ENCODE measurements around the gene EBI3.

Gene EBI3

DNA sequence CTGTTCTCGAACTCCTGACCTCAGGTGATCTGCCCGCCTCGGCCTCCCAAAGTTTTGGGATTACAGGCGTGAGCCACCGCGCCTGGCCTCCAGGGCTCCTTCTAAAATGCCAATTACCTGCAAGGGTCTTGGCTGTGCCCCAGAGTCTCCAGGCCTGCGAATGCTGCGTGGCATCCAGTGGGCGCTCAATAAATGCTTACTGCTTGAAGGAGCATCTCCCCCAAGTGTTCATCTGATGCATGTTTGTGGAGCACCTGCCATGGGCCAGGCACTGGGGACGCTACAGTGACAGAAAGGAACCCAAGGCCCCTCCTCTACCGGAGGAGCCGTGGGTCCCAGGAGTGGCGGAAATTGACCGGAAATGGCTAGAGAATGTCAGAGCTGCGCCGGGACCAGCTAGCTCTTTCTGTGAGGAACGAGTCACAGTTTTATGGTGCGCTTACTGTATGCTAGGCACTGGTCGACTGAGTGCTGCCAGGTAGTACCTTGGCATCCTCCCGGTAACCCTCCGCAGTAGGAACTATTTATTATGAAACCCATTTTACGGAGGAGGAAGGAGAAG is 32.7 kb upstream of the EBI3 start:
- H3K27me3 ChIP-seq (replicated peaks in 2 of 5; ENCODE audit: control insufficient read depth in 4 of 5, insufficient read depth in 5 of 5, low read length in 4 of 5) = peaks cover 4 to 53% (median 15%) of the 10 kb centered on the region in 5 experiments
- peaks cover 0 to 3% (median 0%) of the 10 kb centered on the region in 5 experiments for H3K9me3 ChIP-seq (ENCODE audit: control extremely low read depth in 1 of 5, control insufficient read depth in 4 of 5, insufficient read depth in 2 of 5, low read depth in 1 of 5, low read length in 4 of 5)
- DNase-seq = no peak
- ChIA-PET POLR2A (no interaction called here), CTCF (interaction anchor here (1.7 kb wide), 1 partner anchor 9 kb away, joined by 6 read pairs; no protein-coding TSS in a partner anchor)
- no peak overlapping the region for H3K4me3 ChIP-seq (ENCODE audit: control insufficient read depth in 1 of 7, extremely low read depth in 1 of 7, insufficient read depth in 4 of 7, low read depth in 2 of 7, low read length in 6 of 7)
- no peaks in the 10 kb centered on the region for H3K36me3 ChIP-seq (ENCODE audit: control insufficient read depth in 4 of 4, insufficient read depth in 4 of 4, low read length in 3 of 4)
- H3K27ac ChIP-seq (ENCODE audit: insufficient read depth in 1 of 2, low read depth in 1 of 2, low read length in 2 of 2, poor library complexity in 1 of 2, severe bottlenecking in 2 of 2) = no peak overlapping the region
- H3K4me1 ChIP-seq (ENCODE audit: control extremely low read depth in 1 of 4, control insufficient read depth in 4 of 4, insufficient read depth in 4 of 4, low read length in 3 of 4) = peaks cover 0 to 3% (median 0%) of the 10 kb centered on the region in 4 experiments
- WGBS (ENCODE audit: insufficient coverage) = 85% methylated on average over 22 of the region's 22 CpGs

- ChIA-PET POLR2A (no interaction called here), CTCF (interaction anchor here (1.7 kb wide), 1 partner anchor 10 kb away, joined by 6 read pairs; no protein-coding TSS in a partner anchor)
- Histone ChIP-seq H3K4me3 (ENCODE audit: control insufficient read depth in 1 of 7, extremely low read depth in 1 of 7, insufficient read depth in 4 of 7, low read depth in 2 of 7, low read length in 6 of 7) (no peak overlapping the region), H3K27me3 (replicated peaks in 2 of 5; ENCODE audit: control insufficient read depth in 4 of 5, insufficient read depth in 5 of 5, low read length in 4 of 5) (peaks cover 4 to 57% (median 15%) of the 10 kb centered on the region in 5 experiments), H3K36me3 (ENCODE audit: control insufficient read depth in 4 of 4, insufficient read depth in 4 of 4, low read length in 3 of 4) (no peaks in the 10 kb centered on the region), H3K27ac (ENCODE audit: insufficient read depth in 1 of 2, low read depth in 1 of 2, low read length in 2 of 2, poor library complexity in 1 of 2, severe bottlenecking in 2 of 2) (no peak overlapping the region), H3K4me1 (ENCODE audit: control extremely low read depth in 1 of 4, control insufficient read depth in 4 of 4, insufficient read depth in 4 of 4, low read length in 3 of 4) (peaks cover 0 to 3% (median 0%) of the 10 kb centered on the region in 4 experiments), H3K9me3 (ENCODE audit: control extremely low read depth in 1 of 5, control insufficient read depth in 4 of 5, insufficient read depth in 2 of 5, low read depth in 1 of 5, low read length in 4 of 5) (peaks cover 0 to 3% (median 0%) of the 10 kb centered on the region in 5 experiments)
- 84% methylated on average over 5 of the region's 5 CpGs for WGBS (ENCODE audit: insufficient coverage)
- DNase-seq = no peak
These were observed 32.1 kb upstream of the EBI3 start for GRCh38 chr19:4197228-4197624.

- H3K4me1 ChIP-seq (ENCODE audit: control extremely low read depth in 1 of 4, control insufficient read depth in 4 of 4, insufficient read depth in 4 of 4, low read length in 3 of 4) = peaks cover 0 to 3% (median 0%) of the 10 kb centered on the region in 4 experiments
- ChIA-PET POLR2A (no interaction called here), CTCF (interaction anchor here (1.7 kb wide), 1 partner anchor 10 kb away, joined by 6 read pairs; no protein-coding TSS in a partner anchor)
- peak in 2 of 3 donors; percentile 48 to 79 for DNase-seq
- H3K9me3 ChIP-seq (ENCODE audit: control extremely low read depth in 1 of 5, control insufficient read depth in 4 of 5, insufficient read depth in 2 of 5, low read depth in 1 of 5, low read length in 4 of 5) = peaks cover 0 to 3% (median 0%) of the 10 kb centered on the region in 5 experiments
- H3K27ac ChIP-seq (ENCODE audit: insufficient read depth in 1 of 2, low read depth in 1 of 2, low read length in 2 of 2, poor library complexity in 1 of 2, severe bottlenecking in 2 of 2) = no peak overlapping the region
- 31% methylated on average over 35 of the region's 70 CpGs for WGBS (ENCODE audit: insufficient coverage)
- no peak overlapping the region for H3K4me3 ChIP-seq (ENCODE audit: control insufficient read depth in 1 of 7, extremely low read depth in 1 of 7, insufficient read depth in 4 of 7, low read depth in 2 of 7, low read length in 6 of 7)
- H3K36me3 ChIP-seq (ENCODE audit: control insufficient read depth in 4 of 4, insufficient read depth in 4 of 4, low read length in 3 of 4) = no peaks in the 10 kb centered on the region
- H3K27me3 ChIP-seq (replicated peaks in 2 of 5; ENCODE audit: control insufficient read depth in 4 of 5, insufficient read depth in 5 of 5, low read length in 4 of 5) = peaks cover 4 to 57% (median 15%) of the 10 kb centered on the region in 5 experiments
These were observed 31.5 kb upstream of the EBI3 start for GRCh38 chr19:4197625-4198466.

GRCh38 chr19:4198467-4199126 is 30.7 kb upstream of the EBI3 start:
- Histone ChIP-seq H3K27me3 (replicated peaks in 2 of 5; ENCODE audit: control insufficient read depth in 4 of 5, insufficient read depth in 5 of 5, low read length in 4 of 5) (peaks cover 4 to 57% (median 15%) of the 10 kb centered on the region in 5 experiments), H3K36me3 (ENCODE audit: control insufficient read depth in 4 of 4, insufficient read depth in 4 of 4, low read length in 3 of 4) (no peaks in the 10 kb centered on the region), H3K4me1 (ENCODE audit: control extremely low read depth in 1 of 4, control insufficient read depth in 4 of 4, insufficient read depth in 4 of 4, low read length in 3 of 4) (peaks cover 0 to 3% (median 0%) of the 10 kb centered on the region in 4 experiments), H3K4me3 (ENCODE audit: control insufficient read depth in 1 of 7, extremely low read depth in 1 of 7, insufficient read depth in 4 of 7, low read depth in 2 of 7, low read length in 6 of 7) (no peak overlapping the region), H3K9me3 (ENCODE audit: control extremely low read depth in 1 of 5, control insufficient read depth in 4 of 5, insufficient read depth in 2 of 5, low read depth in 1 of 5, low read length in 4 of 5) (peaks cover 0 to 3% (median 0%) of the 10 kb centered on the region in 5 experiments), H3K27ac (ENCODE audit: insufficient read depth in 1 of 2, low read depth in 1 of 2, low read length in 2 of 2, poor library complexity in 1 of 2, severe bottlenecking in 2 of 2) (no peak overlapping the region)
- peak in 1 of 3 donors; percentile 39 for DNase-seq
- WGBS (ENCODE audit: insufficient coverage) = 32% methylated on average over 6 of the region's 28 CpGs
- CTCF ChIA-PET = no interaction called here
- POLR2A ChIA-PET = no interaction called here

DNA sequence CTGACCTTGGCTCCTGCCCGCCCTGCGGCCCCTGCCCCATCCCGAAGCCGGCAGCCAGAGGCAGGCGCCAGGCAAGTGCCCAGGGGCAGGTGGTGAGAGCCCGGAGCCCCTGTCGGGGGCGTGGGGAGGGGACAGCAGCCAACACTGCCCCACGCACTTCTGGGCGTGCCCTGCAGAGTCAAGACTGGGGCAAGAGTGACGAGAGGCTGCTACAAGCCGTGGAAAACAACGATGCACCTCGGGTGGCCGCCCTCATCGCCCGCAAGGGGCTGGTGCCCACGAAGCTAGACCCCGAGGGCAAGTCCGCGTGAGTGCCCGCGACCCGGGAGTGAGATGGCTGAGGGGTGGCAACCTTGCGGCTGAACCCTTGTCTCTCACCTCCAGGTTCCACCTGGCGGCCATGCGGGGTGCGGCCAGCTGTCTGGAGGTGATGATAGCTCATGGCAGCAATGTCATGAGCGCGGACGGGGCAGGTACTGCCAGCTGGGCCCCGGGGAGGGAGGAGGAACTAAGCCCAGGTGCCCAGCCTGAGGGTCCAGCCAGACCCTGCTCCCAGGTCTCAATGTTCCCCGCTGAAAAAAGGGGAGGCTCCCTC is 29.5 kb upstream of the EBI3 start:
- CTCF ChIA-PET = interaction anchor here (1.4 to 2.4 kb wide), 3 partner anchors 13 to 214 kb away, joined by 5 to 9 read pairs (median 5); partner anchors contain the start of gene EEF2
- Histone ChIP-seq H3K36me3 (ENCODE audit: control insufficient read depth in 4 of 4, insufficient read depth in 4 of 4, low read length in 3 of 4) (no peaks in the 10 kb centered on the region), H3K27ac (ENCODE audit: insufficient read depth in 1 of 2, low read depth in 1 of 2, low read length in 2 of 2, poor library complexity in 1 of 2, severe bottlenecking in 2 of 2) (no peak overlapping the region), H3K27me3 (replicated peaks in 2 of 5; ENCODE audit: control insufficient read depth in 4 of 5, insufficient read depth in 5 of 5, low read length in 4 of 5) (peaks cover 4 to 50% (median 13%) of the 10 kb centered on the region in 5 experiments), H3K4me3 (ENCODE audit: control insufficient read depth in 1 of 7, extremely low read depth in 1 of 7, insufficient read depth in 4 of 7, low read depth in 2 of 7, low read length in 6 of 7) (no peak overlapping the region), H3K9me3 (ENCODE audit: control extremely low read depth in 1 of 5, control insufficient read depth in 4 of 5, insufficient read depth in 2 of 5, low read depth in 1 of 5, low read length in 4 of 5) (peaks cover 0 to 3% (median 0%) of the 10 kb centered on the region in 5 experiments), H3K4me1 (ENCODE audit: control extremely low read depth in 1 of 4, control insufficient read depth in 4 of 4, insufficient read depth in 4 of 4, low read length in 3 of 4) (peaks cover 0 to 3% (median 3%) of the 10 kb centered on the region in 4 experiments)
- POLR2A ChIA-PET = no interaction called here
- WGBS (ENCODE audit: insufficient coverage) = 84% methylated on average over 32 of the region's 33 CpGs
- no peak for DNase-seq

DNA sequence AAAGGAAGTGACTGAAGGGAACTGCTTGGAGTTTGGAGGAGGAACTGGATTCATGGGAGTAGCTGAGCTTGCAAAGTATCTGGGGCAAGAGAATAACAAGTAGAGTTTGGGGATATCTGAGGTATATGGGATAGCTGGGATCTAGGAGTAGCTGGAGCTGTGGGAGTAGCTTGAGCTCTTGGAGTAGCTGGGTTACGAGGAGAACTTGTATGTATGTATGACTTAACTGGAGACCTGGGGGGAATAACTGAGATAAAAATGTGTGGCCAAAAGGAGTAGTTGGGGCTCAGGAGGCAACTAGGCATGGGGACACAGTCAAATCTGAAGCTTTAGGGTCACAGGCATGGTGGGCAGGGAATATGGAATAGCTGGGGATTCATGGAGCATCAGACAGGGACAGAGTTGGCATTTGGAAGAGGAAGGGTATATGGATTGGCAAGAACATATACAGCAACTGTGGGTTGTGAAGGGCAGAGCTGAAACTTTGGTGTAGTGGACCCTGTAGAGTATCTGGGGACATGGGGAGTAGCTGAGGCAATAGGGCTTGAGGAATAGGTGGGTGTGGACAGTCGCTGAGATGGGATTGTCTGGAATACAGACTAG is 28.3 kb upstream of the EBI3 start:
- Histone ChIP-seq H3K36me3 (ENCODE audit: control insufficient read depth in 4 of 4, insufficient read depth in 4 of 4, low read length in 3 of 4) (no peaks in the 10 kb centered on the region), H3K27me3 (replicated peaks in 2 of 5; ENCODE audit: control insufficient read depth in 4 of 5, insufficient read depth in 5 of 5, low read length in 4 of 5) (peaks cover 4 to 46% (median 13%) of the 10 kb centered on the region in 5 experiments), H3K9me3 (ENCODE audit: control extremely low read depth in 1 of 5, control insufficient read depth in 4 of 5, insufficient read depth in 2 of 5, low read depth in 1 of 5, low read length in 4 of 5) (peaks cover 0 to 3% (median 0%) of the 10 kb centered on the region in 5 experiments), H3K4me1 (ENCODE audit: control extremely low read depth in 1 of 4, control insufficient read depth in 4 of 4, insufficient read depth in 4 of 4, low read length in 3 of 4) (peaks cover 0 to 3% (median 3%) of the 10 kb centered on the region in 4 experiments), H3K27ac (ENCODE audit: insufficient read depth in 1 of 2, low read depth in 1 of 2, low read length in 2 of 2, poor library complexity in 1 of 2, severe bottlenecking in 2 of 2) (no peak overlapping the region), H3K4me3 (ENCODE audit: control insufficient read depth in 1 of 7, extremely low read depth in 1 of 7, insufficient read depth in 4 of 7, low read depth in 2 of 7, low read length in 6 of 7) (no peak overlapping the region)
- WGBS (ENCODE audit: insufficient coverage) = 94% methylated on average over 2 of the region's 2 CpGs
- POLR2A ChIA-PET = interaction anchor here (0.6 kb wide), 1 partner anchor 286 kb away, joined by 4 read pairs; no protein-coding TSS in a partner anchor
- CTCF ChIA-PET = interaction anchor here (1.0 to 2.9 kb wide), 14 partner anchors 8 to 273 kb away, joined by 3 to 16 read pairs (median 5); partner anchors contain the start of gene EEF2
- DNase-seq = no peak

Data from common myeloid progenitor, CD34-positive (primary cell).